ENCODE data around the gene DTX3. TPM values are rescaled to one million over a fixed set of nuclear protein-coding genes. Genes with fewer than 3 reads are reported as not detected.
A peak's percentile ranks its signal among the peaks of the same experiment; 100 is the strongest.

The DTX3 gene
- total and polyA plus RNA-seq, 2 experiments from 2014 or later, result 22.8 to 46.6 TPM

- peak overlapping the region; percentile 97 for H3K4me2 ChIP-seq
- TF ChIP-seq EZH2phosphoT487 (IDR thresholded peaks at IDR 0.05; ENCODE audit: unreplicated experiment) (no peak), CREB1 (CRISPR knock-in tag; IDR thresholded peaks at IDR 0.05; ENCODE audit: low read depth) (no peak), STAT1 (IDR thresholded peaks at IDR 0.05; ENCODE audit: unreplicated experiment) (no peak), ZNF114 (CRISPR knock-in tag; IDR thresholded peaks at IDR 0.05) (no peak), ZNF331 (CRISPR knock-in tag; IDR thresholded peaks at IDR 0.05; ENCODE audit: low read depth) (no peak), POLR2AphosphoS5 (IDR thresholded peaks at IDR 0.05; ENCODE audit: low read depth) (no peak), EZH2 (IDR thresholded peaks at IDR 0.05; ENCODE audit: low read depth, unreplicated experiment) (no peak), NANOG (IDR thresholded peaks at IDR 0.05; ENCODE audit: borderline replicate concordance) (no peak), ZNF462 (CRISPR knock-in tag; IDR thresholded peaks at IDR 0.05) (no peak), JUNB (IDR thresholded peaks at IDR 0.05; ENCODE audit: unreplicated experiment) (no peak)
- TF ChIP-seq, protein P1, sequence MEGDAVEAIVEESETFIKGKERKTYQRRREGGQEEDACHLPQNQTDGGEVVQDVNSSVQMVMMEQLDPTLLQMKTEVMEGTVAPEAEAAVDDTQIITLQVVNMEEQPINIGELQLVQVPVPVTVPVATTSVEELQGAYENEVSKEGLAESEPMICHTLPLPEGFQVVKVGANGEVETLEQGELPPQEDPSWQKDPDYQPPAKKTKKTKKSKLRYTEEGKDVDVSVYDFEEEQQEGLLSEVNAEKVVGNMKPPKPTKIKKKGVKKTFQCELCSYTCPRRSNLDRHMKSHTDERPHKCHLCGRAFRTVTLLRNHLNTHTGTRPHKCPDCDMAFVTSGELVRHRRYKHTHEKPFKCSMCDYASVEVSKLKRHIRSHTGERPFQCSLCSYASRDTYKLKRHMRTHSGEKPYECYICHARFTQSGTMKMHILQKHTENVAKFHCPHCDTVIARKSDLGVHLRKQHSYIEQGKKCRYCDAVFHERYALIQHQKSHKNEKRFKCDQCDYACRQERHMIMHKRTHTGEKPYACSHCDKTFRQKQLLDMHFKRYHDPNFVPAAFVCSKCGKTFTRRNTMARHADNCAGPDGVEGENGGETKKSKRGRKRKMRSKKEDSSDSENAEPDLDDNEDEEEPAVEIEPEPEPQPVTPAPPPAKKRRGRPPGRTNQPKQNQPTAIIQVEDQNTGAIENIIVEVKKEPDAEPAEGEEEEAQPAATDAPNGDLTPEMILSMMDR (conservative IDR thresholded peaks at IDR 0.05; ENCODE audit: low read depth in 2 of 2), result no peak
- TF ChIP-seq, protein P2, sequence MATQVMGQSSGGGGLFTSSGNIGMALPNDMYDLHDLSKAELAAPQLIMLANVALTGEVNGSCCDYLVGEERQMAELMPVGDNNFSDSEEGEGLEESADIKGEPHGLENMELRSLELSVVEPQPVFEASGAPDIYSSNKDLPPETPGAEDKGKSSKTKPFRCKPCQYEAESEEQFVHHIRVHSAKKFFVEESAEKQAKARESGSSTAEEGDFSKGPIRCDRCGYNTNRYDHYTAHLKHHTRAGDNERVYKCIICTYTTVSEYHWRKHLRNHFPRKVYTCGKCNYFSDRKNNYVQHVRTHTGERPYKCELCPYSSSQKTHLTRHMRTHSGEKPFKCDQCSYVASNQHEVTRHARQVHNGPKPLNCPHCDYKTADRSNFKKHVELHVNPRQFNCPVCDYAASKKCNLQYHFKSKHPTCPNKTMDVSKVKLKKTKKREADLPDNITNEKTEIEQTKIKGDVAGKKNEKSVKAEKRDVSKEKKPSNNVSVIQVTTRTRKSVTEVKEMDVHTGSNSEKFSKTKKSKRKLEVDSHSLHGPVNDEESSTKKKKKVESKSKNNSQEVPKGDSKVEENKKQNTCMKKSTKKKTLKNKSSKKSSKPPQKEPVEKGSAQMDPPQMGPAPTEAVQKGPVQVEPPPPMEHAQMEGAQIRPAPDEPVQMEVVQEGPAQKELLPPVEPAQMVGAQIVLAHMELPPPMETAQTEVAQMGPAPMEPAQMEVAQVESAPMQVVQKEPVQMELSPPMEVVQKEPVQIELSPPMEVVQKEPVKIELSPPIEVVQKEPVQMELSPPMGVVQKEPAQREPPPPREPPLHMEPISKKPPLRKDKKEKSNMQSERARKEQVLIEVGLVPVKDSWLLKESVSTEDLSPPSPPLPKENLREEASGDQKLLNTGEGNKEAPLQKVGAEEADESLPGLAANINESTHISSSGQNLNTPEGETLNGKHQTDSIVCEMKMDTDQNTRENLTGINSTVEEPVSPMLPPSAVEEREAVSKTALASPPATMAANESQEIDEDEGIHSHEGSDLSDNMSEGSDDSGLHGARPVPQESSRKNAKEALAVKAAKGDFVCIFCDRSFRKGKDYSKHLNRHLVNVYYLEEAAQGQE (IDR thresholded peaks at IDR 0.05; ENCODE audit: unreplicated experiment), result no peak
- TF ChIP-seq, protein P3, sequence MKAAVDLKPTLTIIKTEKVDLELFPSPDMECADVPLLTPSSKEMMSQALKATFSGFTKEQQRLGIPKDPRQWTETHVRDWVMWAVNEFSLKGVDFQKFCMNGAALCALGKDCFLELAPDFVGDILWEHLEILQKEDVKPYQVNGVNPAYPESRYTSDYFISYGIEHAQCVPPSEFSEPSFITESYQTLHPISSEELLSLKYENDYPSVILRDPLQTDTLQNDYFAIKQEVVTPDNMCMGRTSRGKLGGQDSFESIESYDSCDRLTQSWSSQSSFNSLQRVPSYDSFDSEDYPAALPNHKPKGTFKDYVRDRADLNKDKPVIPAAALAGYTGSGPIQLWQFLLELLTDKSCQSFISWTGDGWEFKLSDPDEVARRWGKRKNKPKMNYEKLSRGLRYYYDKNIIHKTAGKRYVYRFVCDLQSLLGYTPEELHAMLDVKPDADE (IDR thresholded peaks at IDR 0.05), result no peak
- Mint-ChIP-seq H3K4me1 (peaks cover 14% of the 10 kb centered on the region), H3K27me3 (ENCODE audit: insufficient read depth, low read depth, poor library complexity) (peaks cover 19% of the 10 kb centered on the region), H3K27ac (no peak overlapping the region), H3K4me3 (peak overlapping the region; percentile 92), H3K36me3 (ENCODE audit: low read depth) (peaks cover 14% of the 10 kb centered on the region), H3K9me3 (no peaks in the 10 kb centered on the region)
- ATAC-seq (no peak), DNase-seq (ENCODE audit: low spot score) (no peak)
- 0 out of 2 replicates have a peak, but pooled peaks cover 8% of the 10 kb centered on the region for H3K27me3 ChIP-seq (ENCODE audit: insufficient read depth)
- H3K4me3 ChIP-seq, result peak overlapping the region; percentile 98
- H3K27ac ChIP-seq (ENCODE audit: low read depth), result no peak overlapping the region
- H2AFZ ChIP-seq, result no peak overlapping the region
- peaks cover 6% of the 10 kb centered on the region; the same call in 1 of the 2 replicates for H3K36me3 ChIP-seq (ENCODE audit: insufficient read depth)
- peaks cover 4% of the 10 kb centered on the region for H4K20me1 ChIP-seq (replicated peaks; ENCODE audit: insufficient read depth)
- peaks cover 13% of the 10 kb centered on the region for H3K4me1 ChIP-seq (ENCODE audit: insufficient read depth)
- peaks cover 11% of the 10 kb centered on the region for H3F3A ChIP-seq (replicated peaks; ENCODE audit: low read depth)
- H3K79me2 ChIP-seq (replicated peaks; ENCODE audit: insufficient read depth), result peaks cover 22% of the 10 kb centered on the region
- no peaks in the 10 kb centered on the region for H3K9me2 ChIP-seq (ENCODE audit: insufficient read depth)
Observed at GRCh38 chr12:57592551-57593165, 12.0 kb upstream of the DTX3 start.

All from GM23338 (cell line).